RWPE2 (cell line): ENCODE results near the gene S1PR5.

Experiments
- ATAC-seq: fragments of 200-7000 bp; cut with Tn5 transposase; 3 replicates; pipeline ENCODE4 v1.9.1; 2021; ENCODE audit warnings: low read depth
- DNase-seq: peaks from one replicate; pipeline ENCODE4 v3.0.0-alpha.2; 2020; ENCODE audit warnings: low spot score
- H3K27ac ChIP-seq: fragments of 450-650 bp; 2 replicates; pipeline ENCODE4 v1.5.1; 2017; ENCODE audit warnings: mild to moderate bottlenecking; ENCODE audit not compliant: poor library complexity, severe bottlenecking
- H3K27me3 ChIP-seq: fragments of 250-450 bp; sonication (Bioruptor Pico); 2 replicates; pipeline ENCODE4 v1.5.1; 2021; ENCODE audit warnings: mild to moderate bottlenecking, moderate library complexity; ENCODE audit not compliant: insufficient read depth, poor library complexity, severe bottlenecking
- H3K36me3 ChIP-seq: fragments of 250-450 bp; sonication (Bioruptor Pico); 2 replicates; pipeline ENCODE4 v1.5.1; 2020; ENCODE audit warnings: low read depth, mild to moderate bottlenecking, moderate library complexity
- H3K4me1 ChIP-seq: fragments of 250-450 bp; sonication (Bioruptor Pico); 2 replicates; pipeline ENCODE4 v1.5.1; 2021; ENCODE audit warnings: mild to moderate bottlenecking, moderate library complexity; ENCODE audit not compliant: insufficient read depth, poor library complexity, severe bottlenecking
- H3K4me3 ChIP-seq: fragments of 250-450 bp; sonication (Bioruptor Pico); 2 replicates; pipeline ENCODE4 v1.5.1; 2021; ENCODE audit warnings: mild to moderate bottlenecking, moderate library complexity; ENCODE audit not compliant: severe bottlenecking
- H3K9me3 ChIP-seq: fragments of 250-450 bp; sonication (Bioruptor Pico); 2 replicates; pipeline ENCODE4 v1.5.1; 2021; ENCODE audit warnings: mild to moderate bottlenecking, moderate library complexity; ENCODE audit not compliant: severe bottlenecking
- TF ChIP-seq, protein P1 (sequence below): fragments of 450-650 bp; IDR thresholded peaks from one replicate; pipeline ENCODE4 v1.5.1; 2017; ENCODE audit warnings: mild to moderate bottlenecking, moderate library complexity; ENCODE audit not compliant: poor library complexity, severe bottlenecking

Gene S1PR5

DNA sequence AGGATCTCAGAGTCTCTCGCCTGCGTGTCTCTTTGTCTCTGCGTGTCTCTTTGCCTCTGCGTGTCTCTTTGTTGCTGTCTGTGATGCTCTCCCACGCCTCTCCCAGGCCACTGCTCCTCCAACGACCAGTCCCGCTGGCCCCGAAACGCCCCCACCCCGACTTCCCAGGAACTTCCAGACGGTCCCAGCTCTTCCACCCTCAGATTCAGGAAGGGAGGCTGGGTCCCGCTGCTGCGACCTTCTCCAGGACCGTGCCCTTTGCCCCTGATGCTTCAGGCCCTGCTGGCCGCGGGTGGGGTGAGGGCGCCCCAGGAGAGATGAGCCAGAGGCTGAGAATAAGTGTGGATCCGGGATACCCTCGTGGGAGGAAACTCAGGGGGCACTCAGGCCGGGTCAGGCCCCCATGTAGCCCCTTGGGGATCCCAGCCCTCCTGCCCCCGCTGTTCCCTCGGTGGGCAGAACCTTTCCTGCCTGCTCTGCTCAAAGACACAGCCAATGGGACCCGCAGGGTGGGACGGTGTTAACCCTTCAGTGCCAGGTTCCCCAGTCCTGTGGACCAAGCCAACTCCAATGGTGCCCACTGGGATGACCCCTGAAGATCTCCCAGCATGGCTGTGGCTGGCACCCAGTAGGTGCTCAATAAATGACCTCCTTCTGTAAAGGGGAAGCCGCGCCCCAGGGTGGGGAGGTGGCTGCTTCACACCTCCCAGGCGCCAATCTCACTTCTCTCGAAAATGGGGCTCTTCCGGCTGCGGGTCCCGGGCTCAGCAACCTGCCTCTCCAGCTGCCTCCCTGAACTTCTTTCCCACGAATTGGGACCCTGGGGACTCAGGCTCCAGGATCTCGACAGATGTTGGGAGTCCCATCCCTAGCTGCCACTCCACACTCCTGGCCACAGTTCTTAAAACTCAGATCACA lies 1.5 kb upstream of the S1PR5 start:
- Histone ChIP-seq H3K4me3 (no peak overlapping the region), H3K4me1 (peaks cover 3% of the 10 kb centered on the region), H3K27ac (peak overlapping the region; percentile 70), H3K36me3 (no peaks in the 10 kb centered on the region), H3K9me3 (no peaks in the 10 kb centered on the region), H3K27me3 (no peaks in the 10 kb centered on the region)
- TF ChIP-seq, protein P1, sequence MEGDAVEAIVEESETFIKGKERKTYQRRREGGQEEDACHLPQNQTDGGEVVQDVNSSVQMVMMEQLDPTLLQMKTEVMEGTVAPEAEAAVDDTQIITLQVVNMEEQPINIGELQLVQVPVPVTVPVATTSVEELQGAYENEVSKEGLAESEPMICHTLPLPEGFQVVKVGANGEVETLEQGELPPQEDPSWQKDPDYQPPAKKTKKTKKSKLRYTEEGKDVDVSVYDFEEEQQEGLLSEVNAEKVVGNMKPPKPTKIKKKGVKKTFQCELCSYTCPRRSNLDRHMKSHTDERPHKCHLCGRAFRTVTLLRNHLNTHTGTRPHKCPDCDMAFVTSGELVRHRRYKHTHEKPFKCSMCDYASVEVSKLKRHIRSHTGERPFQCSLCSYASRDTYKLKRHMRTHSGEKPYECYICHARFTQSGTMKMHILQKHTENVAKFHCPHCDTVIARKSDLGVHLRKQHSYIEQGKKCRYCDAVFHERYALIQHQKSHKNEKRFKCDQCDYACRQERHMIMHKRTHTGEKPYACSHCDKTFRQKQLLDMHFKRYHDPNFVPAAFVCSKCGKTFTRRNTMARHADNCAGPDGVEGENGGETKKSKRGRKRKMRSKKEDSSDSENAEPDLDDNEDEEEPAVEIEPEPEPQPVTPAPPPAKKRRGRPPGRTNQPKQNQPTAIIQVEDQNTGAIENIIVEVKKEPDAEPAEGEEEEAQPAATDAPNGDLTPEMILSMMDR, result no peak
- ATAC-seq, result no peak
- DNase-seq, result no peak

DNA sequence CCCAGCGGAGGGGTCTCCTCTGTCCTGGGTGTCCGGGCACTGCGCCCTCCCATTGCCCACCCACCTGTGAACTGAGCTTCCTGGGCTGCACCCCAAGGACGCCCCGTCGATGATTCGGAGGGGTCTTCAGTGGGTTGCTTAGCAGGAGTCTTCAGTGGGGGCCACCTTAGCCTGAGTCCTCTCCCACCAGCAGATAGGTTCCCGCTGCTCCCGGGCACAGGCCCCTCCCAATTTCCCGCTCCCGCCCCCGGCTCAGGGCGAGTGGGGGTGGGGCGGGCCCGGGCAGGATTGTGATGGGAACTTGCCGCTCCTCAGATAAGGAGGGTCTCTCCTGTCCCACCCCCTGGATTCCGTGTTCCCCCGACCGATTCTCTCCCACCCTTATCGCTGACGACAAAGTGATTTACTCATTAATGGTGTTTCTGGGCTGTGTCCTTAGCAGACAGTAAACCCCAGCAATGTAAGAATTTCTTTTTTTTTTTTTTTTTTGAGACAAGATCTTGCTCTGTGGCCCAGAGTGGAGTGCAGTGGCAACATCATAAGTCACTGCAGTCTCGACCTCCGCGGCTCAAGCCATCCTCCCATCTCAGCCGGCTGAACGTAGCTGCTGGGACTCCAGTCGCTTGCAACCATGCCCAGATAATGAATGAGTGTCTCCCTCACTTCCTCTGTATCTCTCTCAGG lies 655 bp upstream of the S1PR5 start:
- ATAC-seq (peak; percentile 57), DNase-seq (no peak)
- peak overlapping the region; percentile 63 for H3K4me3 ChIP-seq

DNA sequence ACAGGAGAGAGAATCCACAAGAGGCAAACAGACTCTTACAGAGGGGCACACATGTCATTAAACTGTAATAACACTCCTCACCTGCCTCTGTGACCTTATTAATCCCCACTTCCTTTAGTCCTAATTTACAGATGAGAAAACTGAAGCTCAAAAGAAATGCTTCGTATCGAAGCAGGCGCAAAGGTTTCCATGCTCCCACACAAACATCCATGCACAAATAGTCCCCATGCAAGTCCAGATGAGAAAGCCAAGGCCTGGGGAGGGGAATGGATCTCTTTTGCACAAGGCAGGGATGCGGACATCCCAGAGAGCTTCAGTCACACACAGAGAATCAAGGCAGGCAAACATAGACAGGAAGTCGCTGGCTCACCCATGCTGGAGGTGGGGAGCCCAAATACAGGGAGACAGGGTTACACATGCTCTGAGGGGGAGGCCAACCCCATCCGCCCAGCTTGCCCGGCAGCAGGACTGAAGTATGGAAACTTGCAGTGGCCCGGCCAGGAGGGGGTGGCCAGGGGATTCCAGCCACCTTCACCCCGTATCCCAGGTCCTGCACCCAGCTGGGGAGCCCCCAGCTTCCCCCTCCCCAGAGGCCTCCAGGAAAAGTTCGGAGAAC lies 468 bp downstream of the S1PR5 start:
- DNase-seq, result no peak
- no peaks in the 10 kb centered on the region for H3K36me3 ChIP-seq
- ATAC-seq, result peak; percentile 71
- peaks cover 3% of the 10 kb centered on the region for H3K4me1 ChIP-seq
- no peaks in the 10 kb centered on the region for H3K27me3 ChIP-seq
- TF ChIP-seq, protein P1, result no peak
- peak overlapping the region; percentile 63 for H3K4me3 ChIP-seq
- H3K9me3 ChIP-seq, result no peaks in the 10 kb centered on the region
- peak overlapping the region; percentile 70 for H3K27ac ChIP-seq

More for the DNA sequence above, 655 bp upstream of the S1PR5 start:
- TF ChIP-seq, protein P1, result no peak
- H3K4me1 ChIP-seq, result peaks cover 3% of the 10 kb centered on the region
- peak overlapping the region; percentile 70 for H3K27ac ChIP-seq
- H3K27me3 ChIP-seq, result no peaks in the 10 kb centered on the region
- H3K9me3 ChIP-seq, result no peaks in the 10 kb centered on the region
- no peaks in the 10 kb centered on the region for H3K36me3 ChIP-seq

DNA sequence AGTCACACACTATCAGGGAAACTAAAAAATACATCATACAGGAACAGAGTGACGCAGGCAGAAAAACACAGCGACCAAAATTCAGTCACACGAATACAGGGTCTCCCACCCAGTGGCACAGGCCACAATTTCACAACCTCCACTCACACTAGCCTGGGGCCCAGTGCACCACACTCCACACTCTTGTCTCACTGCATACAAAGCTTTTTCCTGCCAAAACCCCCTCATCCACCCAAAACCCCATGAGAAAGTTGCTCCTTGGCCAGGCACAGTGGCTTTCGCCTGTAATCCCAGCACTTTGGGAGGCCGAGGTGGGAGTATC lies 1.2 kb downstream of the S1PR5 start:
- H3K27ac ChIP-seq, result peak overlapping the region; percentile 70
- no peak for ATAC-seq
- DNase-seq, result no peak
- H3K4me3 ChIP-seq, result no peak overlapping the region
- no peaks in the 10 kb centered on the region for H3K27me3 ChIP-seq
- H3K9me3 ChIP-seq, result no peaks in the 10 kb centered on the region
- TF ChIP-seq, protein P1, result no peak
- no peaks in the 10 kb centered on the region for H3K36me3 ChIP-seq
- peaks cover 3% of the 10 kb centered on the region for H3K4me1 ChIP-seq
